HCEC 1CT (cell line): Measurements from ENCODE around the gene TRIM60.
A peak's percentile ranks its signal among the peaks of the same experiment; 100 is the strongest.
"Not testable (repeated sequence)": the region's sequence is repeated elsewhere in the genome, so short reads cannot be mapped to it uniquely, and the experiment has no call there.

Experiments used
- DNase-seq: peaks from one replicate; pipeline ENCODE4 v3.0.0-alpha.2; 2017

The TRIM60 gene

DNA sequence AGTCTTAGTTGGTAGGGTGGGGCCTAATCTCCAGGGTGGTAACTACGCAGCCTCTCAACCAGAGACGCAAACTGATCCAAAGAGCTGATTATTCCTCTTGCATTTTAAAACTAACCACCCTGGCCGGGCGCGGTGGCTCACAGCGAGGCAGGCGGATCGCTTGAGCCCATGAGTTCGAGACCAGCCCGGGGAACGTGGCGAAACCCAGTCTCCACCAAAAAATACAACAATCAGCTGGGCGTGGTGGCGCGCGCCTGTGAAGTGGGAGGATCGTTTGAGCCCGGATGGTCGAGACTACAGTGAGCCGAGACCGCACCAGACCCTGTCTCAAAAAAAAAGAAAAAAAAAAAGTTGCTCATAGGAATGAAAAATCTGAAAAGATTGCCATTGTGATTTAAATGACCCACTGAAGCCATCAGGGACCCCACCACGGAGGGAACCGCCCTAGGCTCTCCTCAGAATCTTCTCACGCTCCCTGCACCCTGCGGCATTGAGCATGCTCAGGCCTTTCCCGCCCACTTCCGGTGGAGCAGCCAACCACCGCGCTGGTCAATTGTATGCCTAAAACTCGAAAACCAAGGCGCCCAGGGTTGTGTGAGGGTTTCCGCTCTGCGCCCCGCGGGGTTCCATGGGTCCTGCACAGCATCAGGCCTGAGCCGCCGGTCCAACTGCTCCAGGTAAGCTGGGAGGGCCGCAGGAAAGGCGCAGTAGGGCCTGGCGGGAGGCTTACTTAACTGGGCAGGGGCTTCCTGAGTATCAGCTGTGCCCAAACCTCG lies at the start of gene TRIM60:
Gene TRIM60 (plus strand): TSS at position 564 of the 776 bp plus-strand sequence. CDS start 8,074 bp downstream, outside the sequence.
- DNase-seq = no peak

DNA sequence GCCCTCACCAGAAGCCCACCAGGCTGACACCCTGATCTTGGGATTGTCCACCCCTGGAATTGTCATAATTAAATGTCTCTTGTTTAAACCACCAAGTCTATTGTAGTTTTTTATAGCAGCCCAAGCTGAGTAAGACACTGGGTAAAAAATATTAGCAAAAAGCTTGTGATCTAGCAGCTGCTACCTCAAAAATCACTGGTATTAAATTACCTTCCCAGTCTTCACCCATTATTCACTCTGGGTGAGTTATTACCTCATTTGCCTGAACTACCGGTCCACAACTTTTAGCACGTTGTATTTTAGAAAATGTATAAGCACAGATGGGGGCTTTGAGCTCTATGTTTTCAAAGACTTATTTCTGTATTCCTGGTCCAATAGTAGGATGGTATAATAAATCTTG lies 42.3 kb upstream of the TRIM60 start:
- DNase-seq = no peak

DNA sequence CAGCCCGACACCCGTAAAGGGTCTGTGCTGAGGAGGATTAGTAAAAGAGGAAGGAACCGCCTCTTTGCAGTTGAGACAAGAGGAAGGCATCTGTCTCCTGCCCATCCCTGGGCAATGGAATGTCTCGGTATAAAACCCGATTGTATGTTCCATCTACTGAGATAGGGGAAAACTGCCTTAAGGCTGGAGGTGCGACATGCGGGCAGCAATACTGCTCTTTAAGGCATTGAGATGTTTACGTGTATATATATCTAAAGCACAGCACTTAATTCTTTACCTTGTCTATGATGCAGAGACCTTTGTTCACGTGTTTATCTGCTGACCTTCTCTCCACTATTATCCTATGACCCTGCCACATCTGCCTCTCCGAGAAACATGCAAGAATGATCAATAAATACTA lies 41.0 kb upstream of the TRIM60 start:
- DNase-seq = not testable (repeated sequence)

DNA sequence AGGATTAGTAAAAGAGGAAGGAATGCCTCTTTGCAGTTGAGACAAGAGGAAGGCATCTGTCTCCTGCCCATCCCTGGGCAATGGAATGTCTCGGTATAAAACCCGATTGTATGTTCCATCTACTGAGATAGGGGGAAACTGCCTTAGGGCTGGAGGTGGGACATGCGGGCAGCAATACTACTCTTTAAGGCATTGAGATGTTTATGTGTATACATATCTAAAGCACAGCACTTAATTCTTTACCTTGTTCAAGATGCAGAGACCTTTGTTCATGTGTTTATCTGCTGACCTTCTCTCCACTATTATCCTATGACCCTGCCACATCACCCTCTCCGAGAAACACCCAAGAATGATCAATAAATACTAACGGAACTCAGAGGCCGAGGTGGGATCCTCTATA lies 35.7 kb upstream of the TRIM60 start:
- not testable (repeated sequence) for DNase-seq

DNA sequence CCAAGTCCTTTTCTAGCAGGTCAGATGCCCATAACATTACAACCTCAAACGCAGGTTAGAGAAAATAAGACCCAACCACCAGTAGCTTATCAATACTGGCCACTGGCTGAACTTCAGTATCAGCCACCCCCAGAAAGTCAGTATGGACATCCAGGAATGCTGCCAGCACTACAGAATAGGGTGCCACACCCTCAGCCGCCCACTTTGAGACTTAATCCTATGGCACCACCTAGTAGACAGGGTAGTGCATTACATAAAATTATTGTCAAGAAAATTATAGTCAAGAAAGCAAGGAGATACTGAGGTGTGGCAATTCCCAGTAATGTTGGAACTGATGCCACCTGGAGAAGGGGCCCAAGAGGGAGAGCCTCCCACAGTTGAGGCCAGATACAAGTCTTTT lies 34.5 kb upstream of the TRIM60 start:
- DNase-seq = peak; percentile 22

DNA sequence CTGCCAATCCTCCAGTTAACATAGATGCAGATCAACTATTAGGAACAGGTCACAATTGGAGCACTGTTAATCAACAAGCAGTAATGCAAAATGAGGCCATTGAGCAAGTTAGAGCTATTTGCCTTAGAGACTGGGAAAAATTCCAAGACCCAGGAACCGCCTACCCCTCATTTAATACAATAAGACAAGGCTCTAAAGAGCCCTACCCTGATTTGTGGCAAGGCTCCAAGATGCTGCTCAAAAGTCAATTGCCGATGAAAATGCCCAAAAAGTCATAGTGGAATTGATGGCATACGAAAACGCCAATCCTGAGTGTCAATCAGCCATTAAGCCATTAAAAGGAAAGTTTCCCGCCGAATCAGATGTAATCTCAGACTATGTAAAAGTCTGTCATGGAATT lies 33.9 kb upstream of the TRIM60 start:
- DNase-seq = no peak

DNA sequence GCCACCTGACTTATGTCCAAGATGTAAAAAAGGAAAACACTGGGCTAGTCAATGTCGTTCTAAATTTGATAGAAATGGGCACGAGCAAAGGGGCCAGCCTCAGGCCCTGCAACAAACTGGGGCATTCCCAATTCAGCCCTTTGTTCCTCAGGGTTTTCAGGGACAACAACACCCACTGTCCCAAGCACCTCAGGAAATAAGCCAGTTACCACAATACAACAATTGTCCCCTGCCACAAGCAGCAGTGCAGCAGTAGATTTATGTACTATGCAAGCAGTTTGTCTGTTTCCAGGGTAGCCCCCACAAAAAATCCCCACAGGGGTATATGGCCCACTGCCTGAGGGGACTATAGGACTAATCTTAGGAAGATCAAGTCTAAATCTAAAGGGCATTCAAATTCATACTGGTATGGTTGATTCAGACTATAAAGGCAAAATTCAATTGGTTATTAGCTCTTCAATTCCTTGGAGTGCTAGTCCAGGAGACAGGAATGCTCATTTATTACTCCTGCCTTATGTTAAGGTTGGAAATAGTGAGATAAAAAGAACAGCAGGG lies 33.2 kb upstream of the TRIM60 start:
- not testable (repeated sequence) for DNase-seq

DNA sequence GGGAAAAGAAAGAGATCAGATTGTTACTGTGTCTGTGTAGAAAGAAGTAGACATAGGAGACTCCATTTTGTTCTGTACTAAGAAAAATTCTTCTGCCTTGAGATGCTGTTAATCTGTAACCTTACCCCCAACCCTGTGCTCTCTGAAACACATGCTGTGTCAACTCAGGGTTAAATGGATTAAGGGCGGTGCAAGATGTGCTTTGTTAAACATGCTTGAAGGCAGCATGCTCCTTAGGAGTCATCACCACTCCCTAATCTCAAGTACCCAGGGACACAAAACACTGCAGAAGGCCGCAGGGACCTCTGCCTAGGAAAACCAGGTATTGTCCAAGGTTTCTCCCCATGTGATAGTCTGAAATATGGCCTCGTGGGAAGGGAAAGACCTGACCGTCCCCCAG lies 29.8 kb upstream of the TRIM60 start:
- not testable (repeated sequence) for DNase-seq

DNA sequence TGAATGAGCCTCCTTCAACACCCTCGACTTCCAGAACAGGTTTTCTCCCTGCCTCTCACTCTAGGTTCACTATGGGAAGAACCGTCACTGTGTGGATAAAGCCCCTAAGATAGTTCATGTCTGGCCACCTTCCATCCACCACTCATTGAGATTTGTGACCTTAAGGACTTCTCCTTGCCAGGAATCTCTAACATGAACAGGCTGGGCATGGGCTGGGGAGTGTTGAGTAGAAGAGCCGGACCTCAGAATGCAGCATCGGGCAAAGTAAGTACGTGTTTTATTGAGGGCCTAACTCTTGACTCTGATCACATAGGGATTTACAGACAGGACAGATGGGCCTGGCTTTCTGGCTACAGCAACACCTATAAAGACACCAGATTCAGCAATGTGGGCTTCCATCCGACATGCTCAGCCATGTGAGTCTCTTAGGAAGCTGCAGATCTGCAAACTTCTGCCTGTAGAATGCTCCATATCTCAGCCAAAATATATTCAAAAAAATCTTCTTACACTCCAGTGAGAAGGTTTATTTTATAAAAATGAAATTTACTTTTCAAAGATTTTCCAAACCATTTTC lies 26.4 kb upstream of the TRIM60 start:
- DNase-seq = no peak

DNA sequence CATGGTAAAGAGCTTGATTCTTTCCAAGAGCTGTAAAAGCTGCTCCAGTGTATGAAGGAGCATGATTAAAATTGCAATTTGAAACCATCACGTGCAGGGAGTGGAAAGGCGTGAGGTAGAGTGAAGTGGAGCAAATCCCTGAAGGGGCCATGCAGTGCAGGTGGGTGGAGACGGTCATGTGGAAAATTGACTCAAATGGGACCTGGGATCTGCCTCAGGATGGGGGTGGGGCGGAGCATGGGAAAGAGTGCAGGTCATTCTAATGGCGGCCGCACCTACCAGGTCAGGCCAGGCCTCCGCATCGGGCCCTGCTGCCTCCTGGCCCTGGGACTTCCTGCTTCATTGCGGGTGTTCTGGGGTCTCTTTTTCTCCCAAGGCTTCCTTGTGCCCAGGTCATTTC lies 25.3 kb upstream of the TRIM60 start:
- DNase-seq = no peak

DNA sequence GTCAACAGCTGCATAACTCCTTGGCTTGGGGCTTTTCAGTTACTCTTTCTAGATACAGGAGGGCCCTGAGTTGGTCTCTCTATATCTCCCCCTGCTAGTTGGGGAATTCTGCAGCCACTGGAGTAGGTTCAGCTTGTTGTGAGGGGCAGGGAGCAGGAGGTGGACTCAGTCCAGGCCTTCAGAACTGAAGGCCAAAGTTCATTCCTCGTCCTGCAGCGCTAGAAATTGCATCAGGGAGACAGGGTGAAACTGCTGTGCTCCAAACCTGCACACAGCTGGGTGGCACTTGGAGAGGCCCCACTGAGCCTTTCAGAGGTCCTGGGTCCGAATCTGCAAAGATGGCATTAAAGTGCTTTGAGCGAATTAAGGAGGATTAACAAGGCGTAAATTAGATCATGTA lies 24.9 kb upstream of the TRIM60 start:
- no peak for DNase-seq

DNA sequence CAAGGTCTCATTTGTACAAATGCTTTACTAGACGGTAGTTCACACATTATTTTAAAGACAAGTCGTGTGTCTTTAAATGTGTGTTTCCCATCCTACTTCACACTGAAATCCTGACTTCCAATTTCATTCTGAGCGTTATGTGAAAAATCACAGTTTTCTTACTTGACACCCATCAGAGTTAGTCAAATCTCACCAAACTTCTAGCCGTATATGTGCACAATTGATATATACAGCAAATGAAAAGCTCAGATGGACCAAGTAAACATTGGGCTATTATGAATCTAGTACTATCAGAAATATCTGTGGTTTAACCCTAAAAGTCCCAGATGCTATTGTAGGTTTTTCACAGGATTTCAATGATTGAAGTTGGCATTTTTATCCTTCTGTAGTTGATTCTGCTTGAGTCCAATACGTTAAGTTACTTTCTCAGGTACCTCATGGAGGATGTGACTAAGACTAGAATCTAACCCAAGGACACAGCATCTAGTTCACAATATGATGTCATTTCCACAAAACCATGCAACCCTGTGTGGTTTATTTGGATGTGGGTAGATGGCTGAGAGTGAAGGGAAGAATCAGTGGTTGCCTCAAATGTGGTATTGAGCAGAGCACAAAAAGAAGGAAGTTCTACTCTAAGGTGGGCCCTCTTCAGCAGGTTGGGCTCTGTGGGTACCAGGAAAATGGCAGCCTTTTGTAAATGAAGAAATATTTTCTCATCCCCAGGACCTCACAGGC lies 22.1 kb upstream of the TRIM60 start:
- DNase-seq = no peak

DNA sequence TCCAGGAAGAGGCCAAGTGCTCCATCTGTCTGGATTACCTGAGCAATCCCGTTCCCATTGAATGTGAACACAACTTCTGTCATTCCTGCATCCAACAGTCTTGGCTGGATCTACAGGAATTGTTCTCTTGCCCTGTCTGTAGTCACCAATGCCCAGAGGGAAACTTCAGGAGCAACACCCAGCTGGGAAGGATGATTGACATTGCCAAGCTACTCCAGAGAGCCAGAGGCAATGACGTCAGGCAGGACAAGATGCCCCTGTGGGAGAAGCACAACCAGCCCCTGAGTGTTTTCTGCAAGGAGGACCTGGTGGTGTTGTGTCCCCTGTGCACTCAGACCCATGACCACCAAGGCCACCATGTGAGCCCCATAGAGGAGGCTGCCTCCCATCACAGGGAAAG lies 21.3 kb upstream of the TRIM60 start:
- DNase-seq = no peak

DNA sequence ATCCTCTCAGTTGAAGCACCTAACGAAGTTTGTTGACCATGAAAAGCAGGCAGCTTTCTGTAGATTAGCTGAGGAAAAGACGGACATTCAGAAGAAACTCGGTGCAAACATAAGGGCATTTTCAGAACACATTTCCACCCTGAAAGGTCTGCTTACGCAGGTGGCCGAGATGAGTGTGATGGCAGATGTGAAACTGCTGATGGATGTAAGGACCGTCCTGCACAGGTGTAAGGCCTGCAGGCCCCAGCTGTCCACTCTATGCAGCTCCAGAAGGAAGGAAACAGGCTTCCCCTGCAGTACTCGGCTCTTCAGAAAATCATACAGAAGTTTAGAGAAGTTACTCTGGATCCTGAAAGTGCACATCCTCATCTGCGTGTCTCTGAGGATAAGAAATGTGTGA lies 20.8 kb upstream of the TRIM60 start:
- no peak for DNase-seq

DNA sequence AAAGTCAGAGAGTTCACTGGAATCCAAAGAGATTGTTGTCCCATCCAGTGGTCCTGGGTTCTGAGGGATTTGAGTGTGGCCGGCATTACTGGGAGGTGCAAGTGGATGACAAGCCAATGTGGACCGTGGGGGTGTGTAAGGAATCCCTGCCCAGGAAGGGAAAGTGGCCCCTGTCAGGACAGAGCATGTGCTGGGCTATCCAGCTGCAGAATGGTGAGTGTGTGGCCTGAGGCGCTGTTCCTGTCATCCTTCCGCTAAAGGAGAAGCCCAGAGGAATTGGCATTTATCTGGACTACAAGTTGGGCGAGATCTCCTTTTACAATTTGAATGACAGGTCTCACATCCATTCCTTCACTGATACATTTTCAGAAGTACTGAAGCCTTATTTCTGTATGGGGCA lies 20.4 kb upstream of the TRIM60 start:
- DNase-seq = no peak

DNA sequence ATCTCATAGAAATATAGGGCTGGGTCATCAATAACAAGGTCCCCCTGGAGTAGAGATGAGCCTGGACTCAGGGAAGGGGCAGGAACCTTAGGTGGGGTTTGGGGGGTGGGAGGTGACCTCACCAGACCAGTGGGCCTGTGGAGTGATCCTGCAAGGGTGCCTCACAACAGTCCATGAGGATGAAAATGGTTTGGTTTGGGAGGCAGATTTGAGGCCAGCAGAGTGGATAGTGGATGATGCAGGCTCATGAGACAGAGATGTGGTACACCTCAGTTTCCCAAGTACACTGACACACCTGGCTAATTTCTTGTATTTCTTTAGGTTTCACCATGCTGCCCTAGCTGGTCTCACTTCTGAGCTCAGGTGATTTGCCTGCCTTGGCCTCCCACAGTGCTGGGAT lies 18.1 kb upstream of the TRIM60 start:
- DNase-seq = no peak

DNA sequence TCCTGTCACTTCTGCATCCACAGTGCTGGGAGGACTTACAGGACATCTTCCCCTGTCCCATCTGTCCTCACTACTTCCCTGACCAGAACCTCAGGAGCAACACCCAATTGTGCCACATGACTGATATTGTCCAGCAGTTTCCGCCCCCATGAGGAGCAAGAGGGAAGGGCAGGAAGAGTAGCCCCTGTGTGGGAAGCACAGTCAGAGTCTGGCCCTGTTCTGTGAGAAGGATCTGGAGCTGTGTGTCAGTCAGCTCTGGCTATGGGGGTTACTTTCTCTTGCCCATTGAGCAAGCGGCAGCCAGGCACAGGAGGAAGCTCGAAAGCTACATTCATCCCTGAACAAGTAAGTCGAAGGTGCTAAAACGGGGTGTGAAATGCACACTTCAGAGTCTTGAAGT lies 14.8 kb upstream of the TRIM60 start:
- peak; percentile 2 for DNase-seq

DNA sequence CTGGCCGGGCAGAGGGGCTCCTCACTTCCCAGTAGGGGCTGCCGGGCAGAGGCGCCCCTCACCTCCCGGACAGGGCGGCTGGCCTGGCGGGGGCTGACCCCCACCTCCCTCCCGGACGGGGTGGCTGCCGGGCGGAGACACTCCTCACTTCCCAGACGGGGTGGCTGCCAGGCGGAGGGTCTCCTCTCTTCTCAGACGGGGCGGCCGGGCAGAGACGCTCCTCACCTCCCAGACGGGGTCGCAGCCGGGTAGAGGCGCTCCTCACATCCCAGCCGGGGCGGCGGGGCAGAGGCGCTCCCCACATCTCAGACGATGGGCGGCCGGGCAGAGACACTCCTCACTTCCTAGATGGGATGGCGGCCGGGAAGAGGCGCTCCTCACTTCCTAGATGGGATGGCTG lies 11.8 kb upstream of the TRIM60 start:
- not testable (repeated sequence) for DNase-seq

DNA sequence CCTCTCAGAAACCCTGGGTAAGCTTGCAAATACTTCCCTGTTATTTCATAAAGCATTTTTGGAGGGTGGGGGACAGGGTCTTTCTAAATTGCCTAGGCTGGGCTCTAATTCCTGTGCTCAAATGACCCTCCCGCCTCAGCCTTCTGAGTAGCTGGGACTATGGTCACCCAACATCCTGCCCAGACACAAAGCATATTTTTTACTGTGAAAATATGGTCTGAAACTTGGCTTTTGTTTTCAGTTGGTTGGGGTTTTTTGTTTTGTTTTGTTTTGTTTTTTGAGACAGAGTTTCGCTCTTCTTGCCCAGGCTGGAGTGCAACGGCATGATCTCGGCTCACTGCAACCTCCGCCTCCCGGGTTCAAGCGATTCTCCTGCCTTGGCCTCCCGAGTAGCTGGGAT lies 6.0 kb upstream of the TRIM60 start:
- not testable (repeated sequence) for DNase-seq

DNA sequence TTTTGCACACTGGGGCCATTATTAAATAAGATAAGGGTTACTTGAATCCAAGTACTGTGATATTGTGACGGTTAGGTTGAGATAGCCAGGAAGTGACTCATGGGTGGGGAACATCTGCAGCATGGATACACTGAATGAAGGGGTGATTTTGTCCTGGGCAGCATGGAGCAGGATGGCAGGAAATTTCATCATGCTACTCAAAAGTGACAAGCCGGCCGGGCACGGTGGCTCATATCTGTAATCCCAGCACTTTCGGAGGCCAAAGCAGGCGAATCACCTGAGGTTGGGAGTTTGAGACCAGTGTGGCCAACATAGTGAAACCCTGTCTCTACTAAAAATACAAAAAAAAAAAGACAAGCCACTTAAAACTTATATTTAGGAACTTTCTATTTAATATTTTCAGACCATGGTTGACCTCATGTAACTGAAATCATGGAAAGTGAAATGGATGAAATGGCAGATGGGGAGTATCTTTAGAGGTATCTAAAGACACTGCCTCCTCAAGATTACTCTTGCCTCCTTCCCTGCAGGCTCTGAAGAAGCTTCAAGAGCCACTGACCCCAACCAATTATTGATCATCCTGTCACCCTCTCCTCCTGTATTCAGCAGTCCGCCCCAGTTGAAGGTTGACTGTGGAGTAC lies 3.9 kb upstream of the TRIM60 start:
- DNase-seq = peak; percentile 3

DNA sequence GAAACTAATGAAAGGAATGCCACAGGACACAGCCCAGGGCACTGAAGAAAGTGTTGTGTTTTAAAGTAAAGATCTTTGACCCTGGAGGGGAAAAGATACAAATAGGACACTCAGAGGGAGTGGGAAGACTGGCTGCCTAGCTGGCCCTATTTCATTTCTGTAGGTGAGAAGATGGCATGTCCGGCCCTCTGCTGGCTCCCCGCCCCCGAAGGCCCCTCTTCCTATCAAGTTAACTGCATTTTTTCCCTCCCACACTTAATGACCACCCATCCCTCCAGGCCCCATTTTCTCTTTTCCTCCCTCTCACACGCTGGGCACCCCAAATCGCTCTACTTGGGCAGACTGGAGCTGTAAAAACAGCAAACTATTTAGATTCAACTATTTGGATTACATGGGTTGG lies 16.4 kb downstream of the TRIM60 start:
- DNase-seq = no peak

DNA sequence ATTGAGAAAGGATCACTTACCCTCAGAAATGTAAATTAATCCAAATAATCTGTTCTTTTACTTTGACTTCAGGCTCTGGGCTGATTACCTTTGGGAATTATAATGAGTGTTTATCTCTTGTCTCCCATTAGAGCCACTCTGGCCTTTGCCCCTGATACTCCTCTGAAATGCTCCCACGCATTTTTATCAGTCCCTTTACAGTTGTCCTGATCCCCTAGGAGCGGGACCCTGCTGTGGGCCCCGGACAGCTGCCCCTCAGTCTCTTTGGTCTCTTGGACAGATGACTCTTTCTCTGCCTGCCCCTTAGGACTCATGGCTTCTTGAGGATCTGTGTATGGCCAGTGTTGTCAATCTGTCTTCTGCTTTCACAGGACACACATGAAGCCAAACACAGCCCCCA lies 20.8 kb downstream of the TRIM60 start:
- DNase-seq = no peak

DNA sequence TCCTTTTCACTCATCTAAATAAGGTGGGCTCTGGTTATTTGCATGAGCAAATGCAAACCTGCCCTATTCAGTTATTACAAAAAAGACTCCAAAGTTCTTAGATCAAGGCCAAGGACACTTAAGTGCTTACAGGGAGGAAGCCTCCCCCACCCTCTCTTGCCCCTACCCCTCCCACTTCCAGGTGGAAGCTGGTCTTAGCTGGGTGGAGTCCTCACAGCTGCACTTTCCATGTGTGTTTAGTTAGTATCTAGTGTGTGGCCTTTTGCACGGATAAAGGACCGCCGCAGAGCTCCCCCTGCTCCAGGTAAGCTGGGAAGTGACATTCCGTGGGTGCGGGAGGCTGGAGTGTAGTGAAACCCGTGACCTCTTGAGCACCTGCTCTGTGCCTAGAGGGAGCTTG lies 21.8 kb downstream of the TRIM60 start, which contains the start of gene TRIM75:
Gene TRIM75 (plus strand): TSS at position 222 of the 400 bp plus-strand sequence. CDS start 5,282 bp downstream, outside the sequence.
- no peak for DNase-seq
